ENCODE data around the gene HEATR5A.
A peak's percentile ranks its signal among the peaks of the same experiment; 100 is the strongest.
"Not testable (repeated sequence)": the region's sequence is repeated elsewhere in the genome, so short reads cannot be mapped to it uniquely, and the experiment has no call there.

HEATR5A gene

DNA sequence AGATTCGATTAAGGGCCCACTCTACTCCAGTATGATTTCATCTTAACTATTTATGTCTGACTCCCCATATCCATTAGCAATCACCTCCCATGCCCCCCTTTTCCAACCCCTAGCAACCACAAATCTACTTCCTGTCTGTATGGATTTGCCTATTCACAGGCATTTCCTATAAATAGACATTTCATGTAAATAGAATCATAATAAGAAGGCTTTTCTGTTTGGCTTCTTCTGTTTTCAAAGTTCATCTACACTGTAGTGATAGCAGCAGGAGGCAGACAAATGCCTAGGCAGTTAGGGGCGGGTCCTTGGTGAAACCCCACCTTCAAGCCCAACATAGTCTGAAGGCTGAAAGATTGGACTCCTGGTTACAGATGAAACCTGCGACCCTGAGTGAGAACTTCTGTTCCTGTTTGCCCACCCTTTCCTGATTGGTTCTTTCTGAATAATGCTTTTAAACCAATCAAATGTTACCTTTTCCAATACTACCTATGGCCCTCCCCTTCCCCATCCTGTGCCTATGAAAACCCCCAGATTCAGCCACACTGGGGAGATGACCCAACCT, 150.6 kb downstream of the HEATR5A start:
- Histone ChIP-seq H3K9me3 (peaks cover 16% of the 10 kb centered on the region), H3K4me1 (no peaks in the 10 kb centered on the region), H3K4me3 (no peak overlapping the region), H3K36me3 (replicated peaks) (no peaks in the 10 kb centered on the region), H3K27me3 (ENCODE audit: low read depth) (no peaks in the 10 kb centered on the region)
- in situ Hi-C loops (cut with MboI; ENCODE audit: low sequenced_read_pairs): no loop called here
- no peak for DNase-seq (ENCODE audit: low spot score in 2 of 2)

- no peaks in the 10 kb centered on the region for H3K4me1 ChIP-seq
- peaks cover 11% of the 10 kb centered on the region for H3K36me3 ChIP-seq (replicated peaks)
- peaks cover 9% of the 10 kb centered on the region for H3K9me3 ChIP-seq
- H3K27me3 ChIP-seq (ENCODE audit: low read depth): no peaks in the 10 kb centered on the region
- in situ Hi-C loops (cut with MboI; ENCODE audit: low sequenced_read_pairs): no loop called here
- DNase-seq (ENCODE audit: low spot score in 2 of 2): no peak
- no peak overlapping the region for H3K4me3 ChIP-seq
Measured at GRCh38 chr14:31268216-31268615, 152.1 kb downstream of the HEATR5A start.

GRCh38 chr14:31266437-31267331, 153.7 kb downstream of the HEATR5A start:
- H3K9me3 ChIP-seq: peaks cover 9% of the 10 kb centered on the region
- H3K27me3 ChIP-seq (ENCODE audit: low read depth): no peaks in the 10 kb centered on the region
- H3K4me3 ChIP-seq: no peak overlapping the region
- DNase-seq (ENCODE audit: low spot score in 2 of 2): no peak
- H3K4me1 ChIP-seq: peaks cover 7% of the 10 kb centered on the region
- peaks cover 11% of the 10 kb centered on the region for H3K36me3 ChIP-seq (replicated peaks)
- in situ Hi-C loops (cut with MboI; ENCODE audit: low sequenced_read_pairs): no loop called here

DNA sequence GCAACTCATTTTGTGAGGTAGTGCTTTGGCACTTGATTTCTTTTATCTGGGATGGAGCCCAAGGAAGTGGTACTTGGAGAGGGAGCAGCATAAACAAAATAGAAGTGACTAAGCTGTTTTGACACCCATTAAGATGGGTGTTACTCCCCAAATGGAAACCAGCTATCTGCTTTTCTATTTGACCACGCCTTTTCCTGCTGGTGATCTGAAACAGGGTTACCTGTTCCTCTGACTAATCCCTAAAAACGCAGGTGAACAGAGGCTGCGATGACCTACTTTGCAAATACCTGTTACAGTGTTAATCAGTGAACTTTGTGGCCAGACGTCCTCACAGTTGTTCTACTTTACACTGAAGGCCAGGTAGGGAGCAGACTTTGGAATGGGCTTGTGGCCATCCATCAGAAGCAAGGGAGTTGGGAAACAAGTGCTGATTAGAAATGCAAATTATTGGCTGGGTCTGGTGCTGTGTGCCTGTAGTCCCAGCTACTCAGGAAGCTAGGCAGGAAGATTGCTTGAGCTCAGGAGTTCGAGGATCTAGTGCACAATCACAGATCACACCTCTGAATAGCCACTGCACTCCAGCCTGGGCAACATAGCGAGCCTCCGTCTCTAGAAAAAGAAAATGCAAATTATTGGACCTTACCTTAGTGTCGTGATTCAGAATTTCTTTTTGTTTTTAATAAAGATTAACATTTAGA, 154.5 kb downstream of the HEATR5A start:
- H3K4me3 ChIP-seq: no peak overlapping the region
- peaks cover 11% of the 10 kb centered on the region for H3K36me3 ChIP-seq (replicated peaks)
- DNase-seq (ENCODE audit: low spot score in 2 of 2): no peak
- in situ Hi-C loops (cut with MboI; ENCODE audit: low sequenced_read_pairs): no loop called here
- peaks cover 9% of the 10 kb centered on the region for H3K9me3 ChIP-seq
- H3K27me3 ChIP-seq (ENCODE audit: low read depth): no peaks in the 10 kb centered on the region
- peaks cover 13% of the 10 kb centered on the region for H3K4me1 ChIP-seq

GRCh38 chr14:31263485-31264133, 156.7 kb downstream of the HEATR5A start:
- peaks cover 13% of the 10 kb centered on the region for H3K4me1 ChIP-seq
- H3K27me3 ChIP-seq (ENCODE audit: low read depth): no peaks in the 10 kb centered on the region
- no peaks in the 10 kb centered on the region for H3K9me3 ChIP-seq
- H3K36me3 ChIP-seq (replicated peaks): peaks cover 11% of the 10 kb centered on the region
- H3K4me3 ChIP-seq: no peak overlapping the region
- DNase-seq (ENCODE audit: low spot score in 2 of 2): no peak
- in situ Hi-C loops (cut with MboI; ENCODE audit: low sequenced_read_pairs): no loop called here

DNA sequence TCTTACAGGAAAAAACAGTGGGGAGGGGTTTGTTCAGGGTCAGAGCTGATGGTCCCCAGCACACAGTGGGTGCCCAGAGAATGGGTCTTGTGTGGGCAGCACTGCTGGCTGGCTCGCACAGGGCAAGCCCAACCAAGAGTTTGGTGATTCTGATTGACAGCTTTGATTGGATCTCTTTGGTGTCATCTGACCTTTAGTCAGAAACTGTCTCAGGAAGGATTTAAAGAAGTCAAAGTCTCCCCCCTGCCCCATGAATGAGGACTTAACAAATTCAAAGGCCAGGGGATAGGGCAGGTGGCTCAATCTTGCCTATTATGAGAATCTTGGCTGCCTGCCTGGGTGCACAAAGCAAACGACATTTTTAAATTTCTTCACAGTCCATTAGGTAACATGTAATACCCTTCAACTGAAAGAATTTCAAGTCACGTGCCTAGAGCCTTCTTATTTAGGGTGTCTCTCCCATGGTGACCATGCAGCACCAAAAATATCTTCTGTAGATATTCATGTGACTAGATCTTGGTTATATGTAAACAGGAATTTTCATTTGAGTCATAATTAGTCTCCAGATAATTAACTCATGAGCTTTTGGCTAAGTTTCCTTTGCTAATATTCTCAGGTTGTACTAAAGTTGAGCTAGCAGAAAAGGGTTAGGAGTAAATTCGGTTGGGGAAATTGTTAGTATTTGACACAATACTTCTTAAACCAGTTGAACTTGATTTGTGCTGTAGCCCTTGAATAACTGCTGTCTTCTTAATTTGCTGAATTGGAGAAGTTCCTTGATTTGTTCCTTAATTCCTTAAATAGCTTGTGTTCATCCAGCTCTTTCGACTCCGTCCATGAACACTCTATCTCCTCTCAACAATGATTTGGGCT, 158.3 kb downstream of the HEATR5A start:
- in situ Hi-C loops (cut with MboI; ENCODE audit: low sequenced_read_pairs): no loop called here
- Histone ChIP-seq H3K9me3 (no peaks in the 10 kb centered on the region), H3K27me3 (ENCODE audit: low read depth) (no peaks in the 10 kb centered on the region), H3K36me3 (replicated peaks) (peaks cover 11% of the 10 kb centered on the region), H3K4me1 (peaks cover 13% of the 10 kb centered on the region), H3K4me3 (no peak overlapping the region)
- peak; percentile 46 to 70 for DNase-seq (ENCODE audit: low spot score in 2 of 2)

DNA sequence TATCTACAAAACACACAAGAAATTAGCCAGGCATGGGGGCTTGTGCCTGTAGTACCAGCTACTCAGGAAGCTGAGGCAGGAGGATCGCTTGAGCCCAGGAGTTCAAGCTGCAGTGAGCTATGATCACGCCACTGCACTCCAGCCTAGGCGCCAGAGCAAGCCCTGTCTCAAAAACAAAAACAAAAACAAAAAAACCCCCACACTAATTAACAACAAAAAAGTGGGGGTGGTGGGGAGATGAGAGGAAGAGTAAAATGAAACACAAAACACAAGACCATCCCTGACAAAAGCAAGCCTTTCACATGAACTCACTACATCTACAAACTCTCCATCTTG, 158.9 kb downstream of the HEATR5A start:
- Histone ChIP-seq H3K9me3 (no peaks in the 10 kb centered on the region), H3K27me3 (ENCODE audit: low read depth) (no peaks in the 10 kb centered on the region), H3K36me3 (replicated peaks) (peaks cover 11% of the 10 kb centered on the region), H3K4me3 (no peak overlapping the region), H3K4me1 (peaks cover 13% of the 10 kb centered on the region)
- in situ Hi-C loops (cut with MboI; ENCODE audit: low sequenced_read_pairs): no loop called here
- DNase-seq (ENCODE audit: low spot score in 2 of 2): no peak

GRCh38 chr14:31259040-31259435, 161.3 kb downstream of the HEATR5A start:
- H3K9me3 ChIP-seq; in situ Hi-C loops (cut with MboI; ENCODE audit: low sequenced_read_pairs); DNase-seq (ENCODE audit: low spot score in 2 of 2); H3K27me3 ChIP-seq (ENCODE audit: low read depth); H3K36me3 ChIP-seq (replicated peaks); H3K4me3 ChIP-seq: not testable (repeated sequence)
- H3K4me1 ChIP-seq: peaks cover 13% of the 10 kb centered on the region

DNA sequence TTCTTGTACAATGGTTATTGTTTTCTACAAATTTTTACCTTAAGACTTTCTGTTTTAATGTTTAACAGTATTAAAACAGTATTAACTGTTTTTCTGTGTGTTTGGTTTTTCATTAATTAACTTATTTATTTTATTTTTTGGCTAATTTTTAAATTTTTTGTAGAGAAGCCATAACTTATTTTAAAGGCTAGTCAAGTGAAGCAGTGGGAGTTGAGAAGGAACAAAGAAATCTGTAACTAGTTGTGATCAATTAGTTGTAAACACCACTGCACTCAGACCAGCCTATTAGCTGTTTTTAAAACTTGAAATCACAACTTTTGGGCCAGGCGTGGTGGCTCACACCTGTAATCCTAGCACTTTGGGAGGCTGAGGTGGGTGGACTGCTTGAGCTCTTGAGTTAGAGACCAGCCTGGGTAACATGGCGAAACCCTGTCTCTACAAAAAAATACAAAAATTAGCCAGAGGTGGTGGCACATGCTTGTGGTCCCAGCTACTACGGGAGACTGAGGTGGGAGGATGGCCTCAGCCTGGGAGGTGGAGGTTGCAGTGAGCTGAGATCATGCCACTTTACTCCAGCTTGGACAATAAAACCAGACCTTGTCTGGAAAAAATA, 161.8 kb downstream of the HEATR5A start:
- in situ Hi-C loops (cut with MboI; ENCODE audit: low sequenced_read_pairs): no loop called here
- no peaks in the 10 kb centered on the region for H3K9me3 ChIP-seq
- no peak overlapping the region for H3K4me3 ChIP-seq
- H3K27me3 ChIP-seq (ENCODE audit: low read depth): no peaks in the 10 kb centered on the region
- peaks cover 13% of the 10 kb centered on the region for H3K4me1 ChIP-seq
- no peak for DNase-seq (ENCODE audit: low spot score in 2 of 2)
- peaks cover 3% of the 10 kb centered on the region for H3K36me3 ChIP-seq (replicated peaks)

DNA sequence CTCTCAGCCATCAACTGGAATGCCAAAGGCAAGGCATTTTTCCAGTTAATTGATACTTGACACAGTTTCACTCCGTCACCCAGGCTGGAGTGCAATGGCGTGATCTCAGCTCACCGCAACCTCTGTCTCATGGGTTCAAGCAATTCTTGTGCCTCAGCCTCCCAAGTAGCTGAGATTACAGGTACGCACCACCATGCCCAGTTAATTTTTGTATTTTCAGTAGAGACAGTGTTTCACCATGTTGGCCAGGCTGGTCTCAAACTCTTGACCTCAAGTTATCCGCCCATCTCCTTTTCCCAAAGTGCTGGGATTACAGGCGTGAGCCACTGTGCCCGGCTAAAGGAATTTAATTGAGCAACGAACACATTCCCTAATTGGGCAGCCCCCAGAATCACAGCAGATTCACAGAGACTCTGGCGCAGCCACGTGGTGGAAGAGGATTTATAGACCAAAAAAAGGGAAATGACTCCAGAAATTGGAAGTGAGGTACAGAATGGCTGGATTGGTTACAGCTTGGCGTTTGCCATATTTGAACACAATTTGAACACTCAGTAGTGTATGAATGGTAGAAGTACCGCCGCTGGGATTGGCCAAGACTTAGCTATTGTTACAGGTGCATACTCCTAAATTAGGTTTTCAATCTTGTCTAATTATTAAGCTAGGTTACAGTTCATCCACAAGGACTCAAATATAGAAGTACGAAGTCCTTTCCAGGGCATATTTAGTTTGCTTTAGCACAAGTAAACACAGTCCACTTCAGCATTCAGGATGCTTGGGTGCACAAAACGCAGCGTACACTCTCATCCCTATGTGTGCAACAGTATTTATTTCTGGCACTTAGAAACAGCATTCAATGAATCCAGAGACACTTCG, 162.6 kb downstream of the HEATR5A start:
- in situ Hi-C loops (cut with MboI; ENCODE audit: low sequenced_read_pairs); H3K9me3 ChIP-seq; H3K36me3 ChIP-seq (replicated peaks); H3K27me3 ChIP-seq (ENCODE audit: low read depth); DNase-seq (ENCODE audit: low spot score in 2 of 2); H3K4me3 ChIP-seq: not testable (repeated sequence)
- H3K4me1 ChIP-seq: peaks cover 13% of the 10 kb centered on the region

- in situ Hi-C loops (cut with MboI; ENCODE audit: low sequenced_read_pairs): no loop called here
- Histone ChIP-seq H3K9me3 (no peaks in the 10 kb centered on the region), H3K27me3 (ENCODE audit: low read depth) (no peaks in the 10 kb centered on the region), H3K4me3 (no peak overlapping the region), H3K4me1 (peaks cover 10% of the 10 kb centered on the region), H3K36me3 (replicated peaks) (no peaks in the 10 kb centered on the region)
- DNase-seq (ENCODE audit: low spot score in 2 of 2): no peak
Measured at GRCh38 chr14:31257244-31257553, 163.2 kb downstream of the HEATR5A start.

DNA sequence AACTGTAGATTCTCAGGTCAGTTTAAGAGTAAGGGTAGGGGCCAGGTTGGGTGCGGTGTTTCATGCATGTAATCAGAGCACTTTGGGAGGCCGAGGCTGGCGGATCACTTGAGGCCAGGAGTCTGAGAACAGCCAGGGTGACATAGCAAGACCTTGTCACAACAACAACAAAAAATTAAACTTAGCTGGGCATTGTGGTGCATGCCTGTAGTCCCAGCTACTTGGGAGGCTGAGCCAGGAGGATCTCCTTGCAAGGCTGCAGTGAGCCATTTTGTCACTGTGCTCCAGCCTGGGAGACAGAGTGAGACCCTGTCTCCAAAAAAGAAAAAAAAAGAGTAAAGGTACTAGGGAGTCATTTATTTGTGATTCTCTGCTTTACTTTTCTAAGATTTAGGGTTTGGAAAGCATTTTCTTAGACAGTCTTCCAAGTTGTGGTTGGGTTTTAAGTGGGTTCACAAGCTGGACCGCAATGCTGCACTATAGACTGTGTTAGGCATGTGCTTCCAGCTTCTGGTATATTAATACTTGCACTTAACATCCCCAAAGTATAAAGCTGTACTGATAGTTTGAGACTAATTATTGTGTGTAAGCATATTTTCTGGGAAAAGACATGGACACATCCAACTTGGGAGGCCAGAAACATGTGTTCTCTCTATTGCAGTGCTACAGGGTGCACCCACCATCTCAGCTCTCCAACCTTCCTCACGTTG, 163.7 kb downstream of the HEATR5A start:
- in situ Hi-C loops (cut with MboI; ENCODE audit: low sequenced_read_pairs): no loop called here
- H3K9me3 ChIP-seq: no peaks in the 10 kb centered on the region
- DNase-seq (ENCODE audit: low spot score in 2 of 2): no peak
- no peaks in the 10 kb centered on the region for H3K27me3 ChIP-seq (ENCODE audit: low read depth)
- H3K36me3 ChIP-seq (replicated peaks): no peaks in the 10 kb centered on the region
- H3K4me3 ChIP-seq: no peak overlapping the region
- peaks cover 7% of the 10 kb centered on the region for H3K4me1 ChIP-seq
